ENCODE data around the gene PNO1. TPM values are rescaled to one million over a fixed set of nuclear protein-coding genes. Genes with fewer than 3 reads are reported as not detected.
A peak's percentile ranks its signal among the peaks of the same experiment; 100 is the strongest.
"Not testable (repeated sequence)": the region's sequence is repeated elsewhere in the genome, so short reads cannot be mapped to it uniquely, and the experiment has no call there.

PNO1 gene
- total and polyA plus RNA-seq, 9 of the 15 experiments (the other 6 are each of a cell fraction or from before 2014, with no cell fraction given) = 11.8 to 81.7 (median 41.1) TPM

- TF ChIP-seq CHD4 (IDR thresholded peaks at IDR 0.05; ENCODE audit: insufficient read depth, insufficient replicate concordance, low read depth, low read length, poor library complexity, severe bottlenecking) = no peak
- TF ChIP-seq TOE1 (IDR thresholded peaks at IDR 0.05; ENCODE audit: borderline replicate concordance) = peak; percentile 85
- TF ChIP-seq TOE1 (CRISPR knock-in tag; IDR thresholded peaks at IDR 0.05; ENCODE audit: borderline replicate concordance, low read depth) = no peak
Observed at GRCh38 chr2:68110102-68110501, 47.6 kb upstream of the PNO1 start (continued).

GRCh38 chr2:68115965-68116364 is 41.7 kb upstream of the PNO1 start:
- TF ChIP-seq ZNF3 (CRISPR knock-in tag; IDR thresholded peaks at IDR 0.05) = no peak
- TF ChIP-seq U2AF1 (optimal IDR thresholded peaks at IDR 0.05; ENCODE audit: low read depth, low read length) = no peak
- TF ChIP-seq SMAD4 (CRISPR knock-in tag; conservative IDR thresholded peaks at IDR 0.05) = no peak
- no peak for TF ChIP-seq LCOR (CRISPR knock-in tag; IDR thresholded peaks at IDR 0.05)
- TF ChIP-seq POLR2B (IDR thresholded peaks at IDR 0.05; ENCODE audit: low read depth, partially characterized antibody) = no peak
- TF ChIP-seq EP300 (IDR thresholded peaks at IDR 0.05; ENCODE audit: low read length) = no peak
- no peak for TF ChIP-seq ZNF197 (CRISPR knock-in tag; IDR thresholded peaks at IDR 0.05; ENCODE audit: low read depth)
- TF ChIP-seq MEF2D (tag; conservative IDR thresholded peaks at IDR 0.05; ENCODE audit: low read depth) = no peak
- H3K27ac ChIP-seq (ENCODE audit: extremely low read depth, low read depth, low read length) = no peak overlapping the region
- no peaks in the 10 kb centered on the region for H3K9me1 ChIP-seq (ENCODE audit: control insufficient read depth, insufficient read depth, low read length)
- intact Hi-C loops (cut with micrococcal nuclease) = no loop called here
- H3K4me1 ChIP-seq (replicated peaks in 1 of 2; ENCODE audit: control insufficient read depth in 2 of 2, insufficient read depth in 2 of 2, low read length in 2 of 2) = peaks cover 9 to 11% of the 10 kb centered on the region in 2 experiments; a peak in 4 of 5 replicates
- ChIA-PET POLR2A (interaction anchor here (0.7 to 1.2 kb wide), 3 partner anchors 9 to 137 kb away, joined by 3 to 4 read pairs (median 3); no protein-coding TSS in a partner anchor), CTCF (ENCODE audit: low intra/inter-chr PET ratio) (no interaction called here)
- H3K79me2 ChIP-seq (ENCODE audit: control insufficient read depth, insufficient read depth, low read length) = no peaks in the 10 kb centered on the region
- no peak overlapping the region for H3K4me3 ChIP-seq
- WGBS (ENCODE audit: insufficient coverage, low coverage, missing lambda C conversion rate) = 52% methylated on average over 3 of the region's 3 CpGs
- H3K9ac ChIP-seq (ENCODE audit: insufficient read depth in 1 of 2, low read depth in 2 of 2, low read length in 2 of 2) = no peak overlapping the region
- H3K36me3 ChIP-seq (ENCODE audit: control insufficient read depth, insufficient read depth, low read length) = no peaks in the 10 kb centered on the region
- H3K9me3 ChIP-seq (replicated peaks; ENCODE audit: control insufficient read depth, insufficient read depth, low read depth, low read length) = no peaks in the 10 kb centered on the region
- no TSS peak for BruUV-seq (replicated peaks)
- H3K4me2 ChIP-seq (ENCODE audit: insufficient read depth, low read length) = no peak overlapping the region
- peaks cover 4% of the 10 kb centered on the region for H4K20me1 ChIP-seq (replicated peaks; ENCODE audit: control insufficient read depth, insufficient read depth, low read length)
- no peak for FAIRE-seq
- DNase-seq (ENCODE audit: extremely low read depth in 1 of 4, low spot score in 3 of 4) = no peak
- H2AFZ ChIP-seq (ENCODE audit: low read depth, low read length) = no peak overlapping the region
- no peaks in the 10 kb centered on the region for H3K27me3 ChIP-seq (ENCODE audit: control insufficient read depth in 2 of 2, insufficient read depth in 2 of 2, low read length in 2 of 2)
- ATAC-seq = no peak
- in situ Hi-C loops (cut with MboI) = no loop called here

- BruUV-seq (replicated peaks); FAIRE-seq; H3K4me2 ChIP-seq (ENCODE audit: insufficient read depth, low read length); in situ Hi-C loops (cut with MboI); H3K4me3 ChIP-seq; ATAC-seq; H3K9me3 ChIP-seq (replicated peaks; ENCODE audit: control insufficient read depth, insufficient read depth, low read depth, low read length); DNase-seq (ENCODE audit: extremely low read depth in 1 of 4, low spot score in 3 of 4); intact Hi-C loops (cut with micrococcal nuclease); H3K9me1 ChIP-seq (ENCODE audit: control insufficient read depth, insufficient read depth, low read length); H4K20me1 ChIP-seq (replicated peaks; ENCODE audit: control insufficient read depth, insufficient read depth, low read length); CTCF ChIA-PET (ENCODE audit: low intra/inter-chr PET ratio); H3K27ac ChIP-seq (ENCODE audit: extremely low read depth, low read depth, low read length); H3K9ac ChIP-seq (ENCODE audit: insufficient read depth in 1 of 2, low read depth in 2 of 2, low read length in 2 of 2); H3K36me3 ChIP-seq (ENCODE audit: control insufficient read depth, insufficient read depth, low read length); H2AFZ ChIP-seq (ENCODE audit: low read depth, low read length); H3K79me2 ChIP-seq (ENCODE audit: control insufficient read depth, insufficient read depth, low read length); POLR2A ChIA-PET; H3K27me3 ChIP-seq (ENCODE audit: control insufficient read depth in 2 of 2, insufficient read depth in 2 of 2, low read length in 2 of 2): not testable (repeated sequence)
- 80% methylated on average over 2 of the region's 4 CpGs for WGBS (ENCODE audit: insufficient coverage, low coverage, missing lambda C conversion rate)
- peaks cover 9 to 24% of the 10 kb centered on the region in 2 experiments; a peak in 4 of 5 replicates for H3K4me1 ChIP-seq (replicated peaks in 1 of 2; ENCODE audit: control insufficient read depth in 2 of 2, insufficient read depth in 2 of 2, low read length in 2 of 2)
Observed at GRCh38 chr2:68117922-68118321, 39.8 kb upstream of the PNO1 start.
